HG03460 (cell line): ENCODE results near the gene SHKBP1.

Source experiments
- ATAC-seq: cut with Tn5 transposase; IDR thresholded peaks from one replicate; pipeline ENCODE4 v1.9.1; 2021; ENCODE audit not compliant: unreplicated experiment

Gene SHKBP1

GRCh38 chr19:40599902-40600569 lies 23.4 kb downstream of the SHKBP1 start:
- no peak for ATAC-seq

- no peak for ATAC-seq
These were observed 24.0 kb downstream of the SHKBP1 start for GRCh38 chr19:40600570-40601133.

GRCh38 chr19:40601134-40601974 lies 24.7 kb downstream of the SHKBP1 start, which contains the start of gene LTBP4:
TSS of gene LTBP4 (plus strand) at chr19:40601369. CDS start at chr19:40601388, 19 bp downstream.
- no peak for ATAC-seq

- no peak for ATAC-seq
These were observed 26.4 kb downstream of the SHKBP1 start for GRCh38 chr19:40603071-40603388.

- peak; percentile 67 for ATAC-seq
These were observed 26.9 kb downstream of the SHKBP1 start for GRCh38 chr19:40603389-40604170.

- ATAC-seq = no peak
These were observed 27.5 kb downstream of the SHKBP1 start for GRCh38 chr19:40604171-40604646.

GRCh38 chr19:40604647-40605215 lies 28.1 kb downstream of the SHKBP1 start:
- no peak for ATAC-seq

GRCh38 chr19:40605216-40605971 lies 28.7 kb downstream of the SHKBP1 start:
- ATAC-seq = peak; percentile 25

- no peak for ATAC-seq
These were observed 30.9 kb downstream of the SHKBP1 start for GRCh38 chr19:40607311-40608239.

GRCh38 chr19:40608240-40608621 lies 31.6 kb downstream of the SHKBP1 start:
- no peak for ATAC-seq

GRCh38 chr19:40608957-40609356 lies 32.3 kb downstream of the SHKBP1 start:
- ATAC-seq = no peak

- ATAC-seq = peak; percentile 34
These were observed 33.1 kb downstream of the SHKBP1 start for GRCh38 chr19:40609561-40610395.

- no peak for ATAC-seq
These were observed 33.9 kb downstream of the SHKBP1 start for GRCh38 chr19:40610396-40611064.

- ATAC-seq = no peak
These were observed 34.4 kb downstream of the SHKBP1 start for GRCh38 chr19:40611096-40611495.

- no peak for ATAC-seq
These were observed 35.4 kb downstream of the SHKBP1 start for GRCh38 chr19:40611900-40612698.

GRCh38 chr19:40612831-40613689 lies 36.4 kb downstream of the SHKBP1 start:
- no peak for ATAC-seq
